COR-L47 (cell line): ENCODE results near the gene MYH7B.

Source experiments
- DNase-seq: peaks from one replicate; lab custom pipeline; 2025; lab: John Stamatoyannopoulos, UW

The MYH7B gene

GRCh38 chr20:35004749-35005462 is 49.2 kb downstream of the MYH7B start:
- DNase-seq, result no peak
